HTR-8/SVneo (cell line): ENCODE data around the gene ABR.

Experiments used
- DNase-seq: peaks from one replicate; pipeline ENCODE4 v3.0.0; 2011; ENCODE audit warnings: low spot score, mixed read lengths; ENCODE audit not compliant: insufficient read length
- FAIRE-seq: peaks from 2 replicates; lab custom pipeline; 2011; peaks lifted over from hg19 to GRCh38; lab: Jason Lieb, UNC

ABR gene

DNA sequence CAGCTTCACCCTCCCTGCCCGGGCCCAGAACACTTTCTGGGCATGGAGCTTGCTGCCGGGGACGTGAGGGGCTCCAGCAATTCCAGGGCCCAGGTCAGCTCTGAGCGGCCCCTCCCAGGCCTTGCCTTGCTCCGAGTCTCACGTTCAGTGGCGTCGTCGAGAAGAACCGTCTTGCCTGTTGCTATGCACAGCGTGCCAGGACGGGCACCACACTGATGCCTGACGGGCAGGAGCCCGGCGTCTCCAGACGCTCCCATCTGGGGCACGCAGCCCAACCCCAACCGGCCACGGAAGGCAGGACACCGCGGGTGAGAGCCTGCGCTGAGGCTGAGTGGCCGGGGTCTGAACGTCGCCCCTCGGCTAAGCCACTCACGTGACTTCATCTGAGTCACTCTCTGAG, 155.7 kb downstream of the ABR start:
- FAIRE-seq (no peak), DNase-seq (no peak)

DNA sequence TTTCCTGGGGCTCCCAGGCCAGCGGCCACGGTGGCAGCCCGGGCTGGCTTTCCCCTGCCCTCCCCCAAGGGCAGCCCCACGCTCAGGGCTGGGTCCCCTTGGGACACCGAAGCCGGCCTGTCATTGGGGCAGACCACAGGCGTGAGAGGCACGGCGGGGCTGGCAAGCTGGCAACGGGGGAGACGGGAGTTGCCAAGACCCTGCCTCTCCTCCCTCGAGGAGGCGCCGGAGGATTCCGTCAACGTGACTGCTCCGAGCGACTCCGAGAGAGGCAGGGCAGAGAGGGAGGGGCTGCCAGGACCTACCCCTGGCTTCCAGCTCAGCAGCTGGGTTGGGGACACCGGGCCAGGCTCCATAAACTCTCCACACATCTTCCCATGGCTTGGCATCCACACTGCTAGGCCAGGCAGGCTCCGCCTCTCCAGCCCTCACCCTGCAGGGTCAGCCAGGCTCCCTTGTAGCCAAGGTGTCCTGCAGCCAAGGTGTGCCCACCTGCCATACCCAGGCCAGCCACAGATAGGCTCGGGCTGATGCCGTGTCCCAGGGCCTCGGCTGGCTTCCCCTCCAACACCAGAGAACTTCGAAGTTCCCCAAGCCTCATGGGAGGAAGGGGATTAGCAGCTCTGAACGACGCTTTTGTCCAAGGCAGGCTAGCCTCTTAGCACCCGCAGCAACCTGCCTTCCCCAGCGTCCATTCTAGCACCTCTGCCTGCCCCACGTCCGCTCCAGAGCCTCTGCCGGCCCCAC, 157.3 kb downstream of the ABR start:
- FAIRE-seq (no peak), DNase-seq (no peak)

- FAIRE-seq: no peak
- DNase-seq: no peak
Observed at GRCh38 chr17:1021147-1021546, 158.6 kb downstream of the ABR start.

- FAIRE-seq (no peak), DNase-seq (no peak)
Observed at GRCh38 chr17:1019451-1019850, 160.3 kb downstream of the ABR start.

DNA sequence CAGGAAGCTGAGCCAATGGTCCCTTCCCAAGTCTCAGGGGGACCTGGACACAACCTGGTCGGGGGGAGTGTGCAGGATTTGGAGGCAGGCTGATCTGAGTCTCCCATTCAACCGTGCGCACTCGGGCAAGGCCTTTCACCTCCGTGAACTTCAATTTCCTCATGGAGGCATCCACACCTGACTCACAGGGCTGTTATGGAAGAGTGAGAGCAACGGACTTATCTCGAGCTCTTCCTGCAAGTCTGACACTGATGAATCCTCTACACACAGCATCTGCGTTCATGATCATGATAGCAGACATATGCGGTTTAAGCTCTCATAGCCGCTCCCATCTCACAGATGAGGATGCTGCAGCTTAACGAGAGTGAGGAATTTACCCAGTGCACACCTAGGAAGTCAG, 161.2 kb downstream of the ABR start:
- DNase-seq: no peak
- peak; percentile 13 for FAIRE-seq

- DNase-seq (no peak), FAIRE-seq (no peak)
Observed at GRCh38 chr17:1013729-1014090, 166.1 kb downstream of the ABR start.

DNA sequence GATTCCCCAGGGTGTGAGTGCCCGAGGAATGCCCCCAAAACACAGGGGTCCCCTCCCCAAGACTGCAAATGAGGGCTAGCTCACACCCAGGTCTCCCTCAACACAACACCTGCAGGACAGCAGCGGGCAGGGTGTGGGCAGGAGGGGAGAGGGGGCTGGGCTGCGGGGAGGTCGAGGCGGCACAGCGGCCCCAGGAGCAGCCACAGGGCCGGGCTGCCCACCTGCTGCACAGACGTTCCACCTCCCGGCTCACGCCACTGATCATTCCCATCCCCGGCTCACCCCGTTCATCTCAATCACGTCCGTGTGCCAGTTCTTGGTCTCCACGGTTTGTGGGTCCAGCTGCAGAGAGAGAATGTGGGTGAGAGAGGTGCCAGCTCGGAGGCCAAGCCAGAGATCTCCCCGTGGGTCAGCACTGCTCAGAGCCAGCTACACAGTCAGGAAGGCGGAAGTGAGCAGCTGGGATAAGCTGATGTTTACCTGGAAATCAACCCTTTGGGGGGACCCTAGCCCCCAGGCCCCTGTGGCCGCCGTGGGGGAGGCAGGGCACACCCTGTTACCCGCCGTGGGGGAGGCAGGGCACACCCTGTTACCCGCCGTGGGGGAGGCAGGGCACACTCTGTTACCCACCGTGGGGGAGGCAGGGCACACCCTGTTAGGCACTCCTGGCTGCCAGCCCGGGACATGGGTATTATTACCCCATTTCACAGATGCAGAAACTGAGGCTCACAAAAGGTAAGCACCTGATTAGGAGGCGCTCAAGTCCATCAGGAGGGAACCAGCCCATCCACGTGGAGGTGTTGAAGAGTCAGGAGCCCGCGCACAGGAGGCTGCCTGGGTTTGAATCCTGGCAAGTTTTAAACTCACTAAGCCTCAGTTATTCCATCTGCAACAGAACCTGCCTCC, 166.7 kb downstream of the ABR start:
- DNase-seq: no peak
- peak; percentile 9 for FAIRE-seq

GRCh38 chr17:1011760-1012735, 167.7 kb downstream of the ABR start:
- no peak for FAIRE-seq

DNA sequence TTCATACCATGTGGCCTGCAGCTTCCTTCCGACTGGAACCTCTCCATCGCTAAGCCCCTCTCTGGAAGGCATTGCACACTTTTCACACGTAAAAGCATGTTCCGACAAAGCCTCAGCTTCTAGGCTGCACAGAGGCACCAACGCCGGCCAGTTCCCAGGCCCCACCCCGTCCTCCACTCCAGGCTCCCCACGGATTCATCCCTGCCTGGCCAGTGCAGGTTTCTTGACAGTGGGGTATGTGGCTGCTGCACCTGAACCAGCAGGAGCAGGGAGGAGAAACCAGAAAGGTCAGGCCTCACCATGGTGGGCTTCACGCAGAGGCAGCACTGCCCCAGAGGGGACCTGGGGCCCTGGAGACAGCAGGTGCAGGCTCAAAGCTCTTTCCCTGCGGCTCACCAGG, 168.6 kb downstream of the ABR start:
- DNase-seq (no peak), FAIRE-seq (no peak)

More at GRCh38 chr17:1011760-1012735, 167.7 kb downstream of the ABR start:
- DNase-seq: no peak

GRCh38 chr17:1010586-1010985, 169.2 kb downstream of the ABR start:
- DNase-seq (no peak), FAIRE-seq (no peak)

- FAIRE-seq: no peak
- no peak for DNase-seq
Observed at GRCh38 chr17:1010086-1010450, 169.7 kb downstream of the ABR start.

DNA sequence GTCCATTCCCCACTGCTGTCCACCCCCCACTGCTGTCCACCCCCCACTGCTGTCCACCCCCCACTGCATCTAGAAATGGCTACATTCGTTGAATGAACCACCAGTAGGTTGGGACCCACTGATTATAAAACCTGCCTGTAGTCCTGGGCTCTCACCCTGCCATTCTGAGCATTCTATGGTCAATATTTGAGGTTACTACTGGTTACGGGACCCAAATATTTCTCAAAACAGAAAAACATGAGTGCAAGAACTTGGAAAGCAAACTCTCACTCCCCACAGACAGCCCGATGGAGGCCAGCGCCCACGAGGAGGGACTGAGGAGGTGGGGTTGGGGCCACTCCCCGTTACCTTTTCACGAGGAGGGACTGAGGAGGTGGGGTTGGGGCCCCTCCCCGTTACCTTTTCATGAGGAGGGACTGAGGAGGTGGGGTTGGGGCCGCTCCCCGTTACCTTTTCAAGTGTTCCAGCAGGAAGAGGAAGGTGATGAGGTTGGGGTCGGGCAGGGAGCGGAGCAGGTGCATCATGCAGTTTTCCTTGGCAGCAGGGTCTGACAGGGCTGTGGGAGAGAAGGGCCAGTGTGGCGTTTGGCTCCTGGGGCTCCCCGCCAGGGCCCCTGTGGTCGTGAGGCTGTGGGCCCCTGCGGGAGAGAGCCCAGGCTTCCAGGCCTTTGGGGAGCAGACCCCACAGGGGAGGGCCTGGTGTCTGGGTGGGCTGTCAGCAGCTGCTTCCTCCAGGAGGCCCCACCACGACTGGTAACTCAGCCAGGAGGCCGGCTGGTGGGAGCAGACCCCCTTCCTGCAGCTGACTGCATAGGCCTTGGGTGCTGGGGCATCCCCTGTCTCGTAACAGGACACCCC, 170.3 kb downstream of the ABR start:
- DNase-seq (no peak), FAIRE-seq (no peak)

DNA sequence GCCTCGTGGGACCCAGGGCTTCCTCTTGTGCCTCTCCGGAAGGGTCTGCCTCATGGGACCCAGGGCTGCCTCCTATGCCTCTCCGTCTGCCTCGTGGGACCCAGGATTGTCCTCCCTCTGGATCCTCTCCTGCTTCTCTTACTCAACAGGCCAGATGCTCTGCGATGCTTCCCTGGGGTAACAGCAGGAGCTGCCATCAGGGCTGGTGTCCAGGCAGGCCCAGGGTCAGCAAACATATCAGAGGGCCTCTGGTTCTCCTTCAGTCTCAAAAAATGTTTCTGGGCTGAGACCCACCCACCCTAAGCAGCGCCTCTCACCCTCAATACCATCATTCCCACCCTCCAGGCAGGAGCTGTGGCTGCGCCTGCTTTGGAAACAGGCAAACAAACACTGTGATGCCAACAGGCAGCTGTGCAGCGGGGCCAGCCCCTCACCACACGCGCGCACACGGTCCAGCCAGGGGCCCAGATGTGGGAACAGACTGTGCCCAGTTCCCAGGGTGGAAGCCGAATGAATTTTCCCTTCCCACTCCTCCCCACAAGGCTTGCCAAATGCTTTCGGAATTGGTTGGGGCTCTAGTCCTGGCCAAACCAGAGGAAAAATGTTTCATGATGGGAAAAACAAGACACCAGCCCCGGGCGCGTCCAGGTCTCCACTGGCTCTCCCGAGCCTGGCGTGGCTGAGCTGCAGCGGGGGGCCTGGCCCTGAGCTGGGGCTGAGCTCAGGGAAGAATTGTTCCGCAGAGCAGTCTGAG, 171.6 kb downstream of the ABR start:
- FAIRE-seq: no peak
- no peak for DNase-seq

DNA sequence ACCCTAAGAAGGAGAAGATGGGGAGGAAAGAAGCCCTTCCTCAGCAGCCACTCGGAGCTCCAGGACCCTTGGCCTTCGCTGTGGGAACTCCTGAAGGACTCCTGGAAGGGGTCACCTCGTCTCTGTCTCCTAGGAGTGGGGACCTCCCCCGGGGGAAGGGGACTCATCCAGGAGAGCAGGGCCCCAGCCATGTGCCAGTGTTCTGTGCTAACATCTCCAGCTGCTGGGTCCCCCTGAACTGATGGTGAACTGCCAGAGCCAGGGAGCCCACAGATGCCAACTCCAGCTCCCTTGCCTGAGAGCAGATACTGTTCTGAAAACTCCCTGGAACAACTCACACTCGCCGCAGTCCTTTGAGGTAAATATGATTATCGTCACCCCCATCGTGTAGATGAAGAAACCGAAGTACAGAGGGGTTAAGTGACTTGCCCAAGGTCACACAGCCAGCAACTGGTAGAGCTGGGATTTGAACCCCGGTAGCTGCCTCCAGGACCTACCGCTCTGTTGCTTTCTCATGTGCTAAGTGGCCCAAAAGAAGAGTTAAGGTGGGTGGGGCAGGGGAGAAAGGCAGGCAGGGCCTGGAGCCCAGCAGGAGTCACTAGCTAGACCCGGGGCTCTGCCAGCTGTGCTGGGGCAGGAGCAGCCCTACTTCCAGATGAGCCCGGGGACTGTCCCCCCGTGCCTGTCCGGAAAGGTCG, 172.3 kb downstream of the ABR start:
- FAIRE-seq: no peak

DNA sequence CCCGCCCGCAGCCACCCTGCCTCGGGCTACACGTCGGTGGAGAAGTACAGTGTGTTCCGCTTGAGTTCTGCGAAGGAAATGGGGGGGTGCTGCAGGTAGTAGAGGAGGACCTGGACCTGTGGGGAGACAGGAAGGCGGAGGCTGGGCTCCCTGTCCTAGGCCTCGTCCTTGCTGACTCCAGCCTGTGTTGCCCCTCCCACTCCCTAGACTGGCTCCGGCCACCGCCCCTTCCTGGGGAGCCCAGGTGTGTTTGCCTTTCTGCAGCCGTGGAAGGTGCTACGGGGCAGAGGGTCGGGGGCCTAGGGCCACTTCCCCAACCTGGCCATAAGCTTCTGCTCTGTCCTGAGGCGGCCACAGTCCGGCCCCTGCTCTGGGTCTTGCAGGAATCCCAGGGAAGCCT, 173.7 kb downstream of the ABR start:
- FAIRE-seq: no peak
- DNase-seq: no peak

More for the DNA sequence above, 172.3 kb downstream of the ABR start:
- no peak for DNase-seq

- FAIRE-seq (no peak), DNase-seq (no peak)
Observed at GRCh38 chr17:1005361-1005946, 174.3 kb downstream of the ABR start.

- DNase-seq (no peak), FAIRE-seq (no peak)
Observed at GRCh38 chr17:1004769-1005295, 174.9 kb downstream of the ABR start.
